Measurements from ENCODE around the gene FMNL3. TPM values are rescaled to one million over a fixed set of nuclear protein-coding genes. Genes with fewer than 3 reads are reported as not detected.

The FMNL3 gene
- total and polyA plus RNA-seq, 2 of the 13 experiments (the other 11 are each of a cell fraction or from before 2014, with no cell fraction given) = 0.44 to 1.1 TPM

DNA sequence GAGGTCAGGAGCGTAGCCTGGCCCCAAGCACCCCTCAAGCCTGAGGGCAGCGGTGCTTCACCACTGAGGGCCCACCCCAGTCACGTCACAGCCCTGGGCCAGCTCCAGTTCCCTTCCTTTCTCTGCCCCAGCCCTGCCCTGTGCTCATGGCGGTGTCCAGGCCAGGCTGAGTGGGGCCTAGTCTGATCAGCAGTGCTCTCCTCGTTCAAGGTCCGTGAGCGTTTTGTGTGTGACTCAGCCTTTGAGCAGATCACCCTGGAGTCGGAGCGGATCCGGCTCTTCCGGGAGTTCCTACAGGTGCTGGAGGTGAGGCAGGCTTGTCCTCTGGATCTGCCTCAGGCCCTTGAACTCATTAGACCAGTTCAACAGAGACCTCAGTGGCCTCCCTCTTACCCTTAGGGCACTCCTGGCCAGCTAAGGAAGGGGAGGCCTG, 64.8 kb downstream of the FMNL3 start (continued):
- TF ChIP-seq, protein P1, sequence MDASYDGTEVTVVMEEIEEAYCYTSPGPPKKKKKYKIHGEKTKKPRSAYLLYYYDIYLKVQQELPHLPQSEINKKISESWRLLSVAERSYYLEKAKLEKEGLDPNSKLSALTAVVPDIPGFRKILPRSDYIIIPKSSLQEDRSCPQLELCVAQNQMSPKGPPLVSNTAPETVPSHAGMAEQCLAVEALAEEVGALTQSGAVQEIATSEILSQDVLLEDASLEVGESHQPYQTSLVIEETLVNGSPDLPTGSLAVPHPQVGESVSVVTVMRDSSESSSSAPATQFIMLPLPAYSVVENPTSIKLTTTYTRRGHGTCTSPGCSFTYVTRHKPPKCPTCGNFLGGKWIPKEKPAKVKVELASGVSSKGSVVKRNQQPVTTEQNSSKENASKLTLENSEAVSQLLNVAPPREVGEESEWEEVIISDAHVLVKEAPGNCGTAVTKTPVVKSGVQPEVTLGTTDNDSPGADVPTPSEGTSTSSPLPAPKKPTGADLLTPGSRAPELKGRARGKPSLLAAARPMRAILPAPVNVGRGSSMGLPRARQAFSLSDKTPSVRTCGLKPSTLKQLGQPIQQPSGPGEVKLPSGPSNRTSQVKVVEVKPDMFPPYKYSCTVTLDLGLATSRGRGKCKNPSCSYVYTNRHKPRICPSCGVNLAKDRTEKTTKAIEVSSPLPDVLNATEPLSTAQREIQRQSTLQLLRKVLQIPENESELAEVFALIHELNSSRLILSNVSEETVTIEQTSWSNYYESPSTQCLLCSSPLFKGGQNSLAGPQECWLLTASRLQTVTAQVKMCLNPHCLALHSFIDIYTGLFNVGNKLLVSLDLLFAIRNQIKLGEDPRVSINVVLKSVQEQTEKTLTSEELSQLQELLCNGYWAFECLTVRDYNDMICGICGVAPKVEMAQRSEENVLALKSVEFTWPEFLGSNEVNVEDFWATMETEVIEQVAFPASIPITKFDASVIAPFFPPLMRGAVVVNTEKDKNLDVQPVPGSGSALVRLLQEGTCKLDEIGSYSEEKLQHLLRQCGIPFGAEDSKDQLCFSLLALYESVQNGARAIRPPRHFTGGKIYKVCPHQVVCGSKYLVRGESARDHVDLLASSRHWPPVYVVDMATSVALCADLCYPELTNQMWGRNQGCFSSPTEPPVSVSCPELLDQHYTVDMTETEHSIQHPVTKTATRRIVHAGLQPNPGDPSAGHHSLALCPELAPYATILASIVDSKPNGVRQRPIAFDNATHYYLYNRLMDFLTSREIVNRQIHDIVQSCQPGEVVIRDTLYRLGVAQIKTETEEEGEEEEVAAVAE (CRISPR knock-in tag; IDR thresholded peaks at IDR 0.05; ENCODE audit: borderline replicate concordance) = no peak
- TF ChIP-seq FOSL2 (CRISPR knock-in tag; IDR thresholded peaks at IDR 0.05) = peak; percentile 95
- TF ChIP-seq, protein P2, sequence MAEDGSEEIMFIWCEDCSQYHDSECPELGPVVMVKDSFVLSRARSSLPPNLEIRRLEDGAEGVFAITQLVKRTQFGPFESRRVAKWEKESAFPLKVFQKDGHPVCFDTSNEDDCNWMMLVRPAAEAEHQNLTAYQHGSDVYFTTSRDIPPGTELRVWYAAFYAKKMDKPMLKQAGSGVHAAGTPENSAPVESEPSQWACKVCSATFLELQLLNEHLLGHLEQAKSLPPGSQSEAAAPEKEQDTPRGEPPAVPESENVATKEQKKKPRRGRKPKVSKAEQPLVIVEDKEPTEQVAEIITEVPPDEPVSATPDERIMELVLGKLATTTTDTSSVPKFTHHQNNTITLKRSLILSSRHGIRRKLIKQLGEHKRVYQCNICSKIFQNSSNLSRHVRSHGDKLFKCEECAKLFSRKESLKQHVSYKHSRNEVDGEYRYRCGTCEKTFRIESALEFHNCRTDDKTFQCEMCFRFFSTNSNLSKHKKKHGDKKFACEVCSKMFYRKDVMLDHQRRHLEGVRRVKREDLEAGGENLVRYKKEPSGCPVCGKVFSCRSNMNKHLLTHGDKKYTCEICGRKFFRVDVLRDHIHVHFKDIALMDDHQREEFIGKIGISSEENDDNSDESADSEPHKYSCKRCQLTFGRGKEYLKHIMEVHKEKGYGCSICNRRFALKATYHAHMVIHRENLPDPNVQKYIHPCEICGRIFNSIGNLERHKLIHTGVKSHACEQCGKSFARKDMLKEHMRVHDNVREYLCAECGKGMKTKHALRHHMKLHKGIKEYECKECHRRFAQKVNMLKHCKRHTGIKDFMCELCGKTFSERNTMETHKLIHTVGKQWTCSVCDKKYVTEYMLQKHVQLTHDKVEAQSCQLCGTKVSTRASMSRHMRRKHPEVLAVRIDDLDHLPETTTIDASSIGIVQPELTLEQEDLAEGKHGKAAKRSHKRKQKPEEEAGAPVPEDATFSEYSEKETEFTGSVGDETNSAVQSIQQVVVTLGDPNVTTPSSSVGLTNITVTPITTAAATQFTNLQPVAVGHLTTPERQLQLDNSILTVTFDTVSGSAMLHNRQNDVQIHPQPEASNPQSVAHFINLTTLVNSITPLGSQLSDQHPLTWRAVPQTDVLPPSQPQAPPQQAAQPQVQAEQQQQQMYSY (CRISPR knock-in tag; IDR thresholded peaks at IDR 0.05) = peak; percentile 92
- TF ChIP-seq RNF2 (conservative IDR thresholded peaks at IDR 0.05; ENCODE audit: low read depth) = peak; percentile 84
- no peak for TF ChIP-seq TCF12 (IDR thresholded peaks at IDR 0.05)
- no peak for TF ChIP-seq TCF12 (CRISPR knock-in tag; IDR thresholded peaks at IDR 0.05)
- TF ChIP-seq, protein P3, sequence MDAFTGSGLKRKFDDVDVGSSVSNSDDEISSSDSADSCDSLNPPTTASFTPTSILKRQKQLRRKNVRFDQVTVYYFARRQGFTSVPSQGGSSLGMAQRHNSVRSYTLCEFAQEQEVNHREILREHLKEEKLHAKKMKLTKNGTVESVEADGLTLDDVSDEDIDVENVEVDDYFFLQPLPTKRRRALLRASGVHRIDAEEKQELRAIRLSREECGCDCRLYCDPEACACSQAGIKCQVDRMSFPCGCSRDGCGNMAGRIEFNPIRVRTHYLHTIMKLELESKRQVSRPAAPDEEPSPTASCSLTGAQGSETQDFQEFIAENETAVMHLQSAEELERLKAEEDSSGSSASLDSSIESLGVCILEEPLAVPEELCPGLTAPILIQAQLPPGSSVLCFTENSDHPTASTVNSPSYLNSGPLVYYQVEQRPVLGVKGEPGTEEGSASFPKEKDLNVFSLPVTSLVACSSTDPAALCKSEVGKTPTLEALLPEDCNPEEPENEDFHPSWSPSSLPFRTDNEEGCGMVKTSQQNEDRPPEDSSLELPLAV (CRISPR knock-in tag; conservative IDR thresholded peaks at IDR 0.05; ENCODE audit: low read depth) = no peak
- no peak for TF ChIP-seq MAF1 (CRISPR knock-in tag; IDR thresholded peaks at IDR 0.05; ENCODE audit: borderline replicate concordance)
- TF ChIP-seq, protein P4, sequence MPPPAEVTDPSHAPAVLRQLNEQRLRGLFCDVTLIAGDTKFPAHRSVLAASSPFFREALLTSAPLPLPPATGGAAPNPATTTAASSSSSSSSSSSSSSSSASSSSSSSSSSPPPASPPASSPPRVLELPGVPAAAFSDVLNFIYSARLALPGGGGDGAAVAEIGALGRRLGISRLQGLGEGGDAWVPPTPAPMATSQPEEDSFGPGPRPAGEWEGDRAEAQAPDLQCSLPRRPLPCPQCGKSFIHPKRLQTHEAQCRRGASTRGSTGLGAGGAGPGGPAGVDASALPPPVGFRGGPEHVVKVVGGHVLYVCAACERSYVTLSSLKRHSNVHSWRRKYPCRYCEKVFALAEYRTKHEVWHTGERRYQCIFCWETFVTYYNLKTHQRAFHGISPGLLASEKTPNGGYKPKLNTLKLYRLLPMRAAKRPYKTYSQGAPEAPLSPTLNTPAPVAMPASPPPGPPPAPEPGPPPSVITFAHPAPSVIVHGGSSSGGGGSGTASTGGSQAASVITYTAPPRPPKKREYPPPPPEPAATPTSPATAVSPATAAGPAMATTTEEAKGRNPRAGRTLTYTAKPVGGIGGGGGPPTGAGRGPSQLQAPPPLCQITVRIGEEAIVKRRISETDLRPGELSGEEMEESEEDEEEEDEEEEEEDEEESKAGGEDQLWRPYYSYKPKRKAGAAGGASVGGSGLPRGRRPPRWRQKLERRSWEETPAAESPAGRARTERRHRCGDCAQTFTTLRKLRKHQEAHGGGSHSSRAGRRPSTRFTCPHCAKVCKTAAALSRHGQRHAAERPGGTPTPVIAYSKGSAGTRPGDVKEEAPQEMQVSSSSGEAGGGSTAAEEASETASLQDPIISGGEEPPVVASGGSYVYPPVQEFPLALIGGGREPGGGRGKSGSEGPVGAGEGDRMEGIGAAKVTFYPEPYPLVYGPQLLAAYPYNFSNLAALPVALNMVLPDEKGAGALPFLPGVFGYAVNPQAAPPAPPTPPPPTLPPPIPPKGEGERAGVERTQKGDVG (CRISPR knock-in tag; IDR thresholded peaks at IDR 0.05; ENCODE audit: borderline replicate concordance) = peak; percentile 47; the same call in 1 of the 2 replicates
- TF ChIP-seq MAFK (conservative IDR thresholded peaks at IDR 0.05 in 1 of 2, IDR thresholded peaks at IDR 0.05 in 1 of 2; ENCODE audit: low read length in 2 of 2) = no peak
- no peak for TF ChIP-seq SNAI1 (CRISPR knock-in tag; IDR thresholded peaks at IDR 0.05; ENCODE audit: borderline replicate concordance)
- TF ChIP-seq, protein P5, sequence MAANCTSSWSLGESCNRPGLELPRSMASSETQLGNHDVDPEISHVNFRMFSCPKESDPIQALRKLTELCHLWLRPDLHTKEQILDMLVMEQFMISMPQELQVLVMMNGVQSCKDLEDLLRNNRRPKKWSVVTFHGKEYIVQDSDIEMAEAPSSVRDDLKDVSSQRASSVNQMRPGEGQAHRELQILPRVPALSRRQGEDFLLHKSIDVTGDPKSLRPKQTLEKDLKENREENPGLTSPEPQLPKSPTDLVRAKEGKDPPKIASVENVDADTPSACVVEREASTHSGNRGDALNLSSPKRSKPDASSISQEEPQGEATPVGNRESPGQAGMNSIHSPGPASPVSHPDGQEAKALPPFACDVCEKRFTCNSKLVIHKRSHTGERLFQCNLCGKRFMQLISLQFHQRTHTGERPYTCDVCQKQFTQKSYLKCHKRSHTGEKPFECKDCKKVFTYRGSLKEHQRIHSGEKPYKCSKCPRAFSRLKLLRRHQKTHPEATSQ (CRISPR knock-in tag; IDR thresholded peaks at IDR 0.05; ENCODE audit: borderline replicate concordance) = no peak
- no peak for TF ChIP-seq ZNF136 (CRISPR knock-in tag; IDR thresholded peaks at IDR 0.05; ENCODE audit: low read depth)
- TF ChIP-seq, protein P6, sequence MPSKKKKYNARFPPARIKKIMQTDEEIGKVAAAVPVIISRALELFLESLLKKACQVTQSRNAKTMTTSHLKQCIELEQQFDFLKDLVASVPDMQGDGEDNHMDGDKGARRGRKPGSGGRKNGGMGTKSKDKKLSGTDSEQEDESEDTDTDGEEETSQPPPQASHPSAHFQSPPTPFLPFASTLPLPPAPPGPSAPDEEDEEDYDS (CRISPR knock-in tag; IDR thresholded peaks at IDR 0.05) = peak; percentile 39; the same call in 1 of the 2 replicates
